ENCODE results near the gene PPP2R5E. TPM values are rescaled to one million over a fixed set of nuclear protein-coding genes. Genes with fewer than 3 reads are reported as not detected.

Gene PPP2R5E
- total RNA-seq, 2 experiments from 2014 or later: 44.8 to 46.3 TPM

GRCh38 chr14:63435204-63435603, 108.0 kb downstream of the PPP2R5E start:
- H3K27ac Mint-ChIP-seq: peak overlapping the region; percentile 54

GRCh38 chr14:63432888-63433552, 110.2 kb downstream of the PPP2R5E start:
- POLR2A ChIA-PET: no interaction called here

More at GRCh38 chr14:63435204-63435603, 108.0 kb downstream of the PPP2R5E start:
- ChIA-PET POLR2A (no interaction called here), CTCF (no interaction called here)
- no peak for DNase-seq
- Mint-ChIP-seq H3K4me1 (peaks cover 57% of the 10 kb centered on the region), H3K27me3 (no peaks in the 10 kb centered on the region), H3K4me3 (no peak overlapping the region), H3K9me3 (no peaks in the 10 kb centered on the region), H3K36me3 (ENCODE audit: low read depth) (no peaks in the 10 kb centered on the region)

DNA sequence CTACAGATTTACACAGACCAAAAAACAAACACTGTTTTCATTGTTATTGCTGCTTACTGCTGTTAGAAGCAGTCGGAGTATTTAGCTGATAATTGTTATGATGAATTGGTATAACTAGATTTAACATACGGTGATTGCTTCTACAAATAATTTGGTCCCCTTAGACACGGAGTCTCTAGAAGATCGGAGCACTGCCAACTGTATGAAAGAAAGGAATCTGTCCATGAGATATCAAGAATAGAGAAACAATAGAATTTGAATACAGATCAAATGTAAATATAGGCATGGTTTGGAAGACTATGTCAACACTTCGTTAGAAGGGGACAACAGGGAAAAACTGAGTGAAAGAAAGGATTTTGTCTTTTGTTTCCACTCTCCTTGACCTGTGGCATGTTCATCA, 110.9 kb downstream of the PPP2R5E start:
- CTCF ChIA-PET: no interaction called here
- Mint-ChIP-seq H3K36me3 (ENCODE audit: low read depth) (no peaks in the 10 kb centered on the region), H3K4me1 (peaks cover 39% of the 10 kb centered on the region), H3K9me3 (no peaks in the 10 kb centered on the region), H3K27ac (no peak overlapping the region), H3K27me3 (no peaks in the 10 kb centered on the region), H3K4me3 (no peak overlapping the region)
- POLR2A ChIA-PET: no interaction called here
- DNase-seq: no peak

More at GRCh38 chr14:63432888-63433552, 110.2 kb downstream of the PPP2R5E start:
- H3K27me3 Mint-ChIP-seq: no peaks in the 10 kb centered on the region
- no peak overlapping the region for H3K27ac Mint-ChIP-seq
- no peak for DNase-seq
- H3K9me3 Mint-ChIP-seq: no peaks in the 10 kb centered on the region
- H3K4me1 Mint-ChIP-seq: peaks cover 47% of the 10 kb centered on the region
- CTCF ChIA-PET: no interaction called here
- no peaks in the 10 kb centered on the region for H3K36me3 Mint-ChIP-seq (ENCODE audit: low read depth)
- no peak overlapping the region for H3K4me3 Mint-ChIP-seq

- no peak overlapping the region for H3K27ac Mint-ChIP-seq
- H3K9me3 Mint-ChIP-seq: no peaks in the 10 kb centered on the region
- H3K36me3 Mint-ChIP-seq (ENCODE audit: low read depth): no peaks in the 10 kb centered on the region
- POLR2A ChIA-PET: no interaction called here
- DNase-seq: no peak
- CTCF ChIA-PET: no interaction called here
- H3K4me3 Mint-ChIP-seq: no peak overlapping the region
- peaks cover 31% of the 10 kb centered on the region for H3K4me1 Mint-ChIP-seq
- H3K27me3 Mint-ChIP-seq: no peaks in the 10 kb centered on the region
These were observed 111.7 kb downstream of the PPP2R5E start for GRCh38 chr14:63431466-63431865.

- H3K27ac Mint-ChIP-seq: no peak overlapping the region
- H3K4me1 Mint-ChIP-seq: peaks cover 8% of the 10 kb centered on the region
- ChIA-PET POLR2A (no interaction called here), CTCF (no interaction called here)
- H3K4me3 Mint-ChIP-seq: no peak overlapping the region
- no peak for DNase-seq
- no peaks in the 10 kb centered on the region for H3K27me3 Mint-ChIP-seq
- no peaks in the 10 kb centered on the region for H3K9me3 Mint-ChIP-seq
- no peaks in the 10 kb centered on the region for H3K36me3 Mint-ChIP-seq (ENCODE audit: low read depth)
These were observed 114.7 kb downstream of the PPP2R5E start for GRCh38 chr14:63428486-63428885.

GRCh38 chr14:63426838-63427352, 116.3 kb downstream of the PPP2R5E start:
- Mint-ChIP-seq H3K9me3 (no peaks in the 10 kb centered on the region), H3K27me3 (no peaks in the 10 kb centered on the region), H3K36me3 (ENCODE audit: low read depth) (peaks cover 1% of the 10 kb centered on the region), H3K4me1 (no peaks in the 10 kb centered on the region), H3K27ac (no peak overlapping the region), H3K4me3 (no peak overlapping the region)
- CTCF ChIA-PET: no interaction called here
- POLR2A ChIA-PET: no interaction called here
- no peak for DNase-seq

DNA sequence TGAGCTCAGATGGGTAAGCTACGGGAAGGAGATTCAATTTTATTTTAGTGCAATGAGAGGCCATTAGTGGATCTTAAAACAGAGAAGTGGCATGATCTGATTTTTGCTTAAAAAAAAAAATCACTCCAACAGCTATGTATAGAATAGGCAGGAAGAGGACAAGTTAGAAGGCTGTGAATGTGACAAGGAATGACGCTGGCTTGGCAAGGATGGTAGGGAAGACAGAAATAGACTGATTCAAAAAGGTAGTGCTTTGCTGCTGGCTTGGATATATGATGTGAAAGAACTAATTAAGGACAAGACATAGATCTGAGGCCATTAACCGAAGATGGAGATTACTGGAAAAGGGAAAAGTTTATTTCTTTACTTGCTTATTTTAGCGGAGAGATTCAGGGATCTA, 119.3 kb downstream of the PPP2R5E start:
- Mint-ChIP-seq H3K27ac (no peak overlapping the region), H3K36me3 (ENCODE audit: low read depth) (peaks cover 18% of the 10 kb centered on the region), H3K9me3 (no peaks in the 10 kb centered on the region), H3K4me1 (no peaks in the 10 kb centered on the region), H3K27me3 (no peaks in the 10 kb centered on the region), H3K4me3 (no peak overlapping the region)
- DNase-seq: no peak
- POLR2A ChIA-PET: no interaction called here
- CTCF ChIA-PET: no interaction called here

DNA sequence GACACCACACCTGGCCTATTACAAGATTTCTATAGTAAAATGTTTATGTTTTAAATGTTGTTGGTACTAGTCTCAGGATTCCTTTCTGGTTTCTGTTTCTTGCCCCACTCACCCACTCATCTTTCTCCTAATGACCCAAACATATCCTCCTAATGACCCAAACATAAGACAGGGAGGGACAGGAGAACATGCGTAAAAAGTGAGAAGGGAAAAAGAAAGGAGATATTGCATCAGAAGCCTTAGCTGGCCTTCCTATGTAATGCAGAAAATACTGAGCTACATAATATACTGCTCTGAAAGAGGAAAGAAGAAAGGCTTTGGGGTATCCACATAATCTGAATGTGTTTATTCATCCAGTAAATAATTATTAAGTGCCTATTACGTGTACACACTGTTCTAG, 119.8 kb downstream of the PPP2R5E start:
- H3K27me3 Mint-ChIP-seq: no peaks in the 10 kb centered on the region
- POLR2A ChIA-PET: no interaction called here
- H3K4me1 Mint-ChIP-seq: no peaks in the 10 kb centered on the region
- DNase-seq: no peak
- H3K36me3 Mint-ChIP-seq (ENCODE audit: low read depth): peaks cover 18% of the 10 kb centered on the region
- no peak overlapping the region for H3K4me3 Mint-ChIP-seq
- H3K9me3 Mint-ChIP-seq: no peaks in the 10 kb centered on the region
- CTCF ChIA-PET: no interaction called here
- H3K27ac Mint-ChIP-seq: no peak overlapping the region

GRCh38 chr14:63421919-63422318, 121.3 kb downstream of the PPP2R5E start:
- Mint-ChIP-seq H3K4me1 (no peaks in the 10 kb centered on the region), H3K36me3 (ENCODE audit: low read depth) (peaks cover 18% of the 10 kb centered on the region), H3K9me3 (no peaks in the 10 kb centered on the region), H3K27me3 (no peaks in the 10 kb centered on the region), H3K27ac (no peak overlapping the region), H3K4me3 (no peak overlapping the region)
- POLR2A ChIA-PET: interaction anchor here (2.1 kb wide), 1 partner anchor 121 kb away, joined by 6 read pairs; the partner anchor contains the start of gene PPP2R5E
- CTCF ChIA-PET: interaction anchor here (1.5 kb wide), 1 partner anchor 17 kb away, joined by 3 read pairs; no protein-coding TSS in a partner anchor
- DNase-seq: no peak

DNA sequence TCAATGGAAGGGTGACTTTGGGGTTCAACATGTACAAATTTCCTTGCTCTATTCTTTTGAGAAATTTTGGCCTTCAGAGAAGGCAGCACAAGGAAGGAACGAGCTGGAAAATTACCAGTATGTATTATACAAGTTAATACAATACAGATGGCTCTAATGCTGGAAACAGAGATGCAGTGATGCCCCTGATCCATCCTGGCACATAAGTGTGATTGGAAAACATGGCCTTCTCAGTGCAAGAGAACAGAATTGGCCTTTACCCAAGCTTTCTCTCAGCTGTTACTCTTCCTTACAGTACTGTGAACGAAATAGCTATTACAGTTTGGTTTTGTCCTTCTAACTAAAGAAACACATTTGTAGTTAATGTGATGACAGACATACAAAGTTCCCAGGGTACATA, 122.0 kb downstream of the PPP2R5E start:
- POLR2A ChIA-PET: interaction anchor here (2.1 kb wide), 1 partner anchor 122 kb away, joined by 6 read pairs; the partner anchor contains the start of gene PPP2R5E
- Mint-ChIP-seq H3K4me1 (no peaks in the 10 kb centered on the region), H3K36me3 (ENCODE audit: low read depth) (peaks cover 18% of the 10 kb centered on the region), H3K4me3 (no peak overlapping the region), H3K9me3 (no peaks in the 10 kb centered on the region), H3K27me3 (no peaks in the 10 kb centered on the region), H3K27ac (no peak overlapping the region)
- no peak for DNase-seq
- CTCF ChIA-PET: interaction anchor here (1.5 kb wide), 1 partner anchor 17 kb away, joined by 3 read pairs; no protein-coding TSS in a partner anchor

DNA sequence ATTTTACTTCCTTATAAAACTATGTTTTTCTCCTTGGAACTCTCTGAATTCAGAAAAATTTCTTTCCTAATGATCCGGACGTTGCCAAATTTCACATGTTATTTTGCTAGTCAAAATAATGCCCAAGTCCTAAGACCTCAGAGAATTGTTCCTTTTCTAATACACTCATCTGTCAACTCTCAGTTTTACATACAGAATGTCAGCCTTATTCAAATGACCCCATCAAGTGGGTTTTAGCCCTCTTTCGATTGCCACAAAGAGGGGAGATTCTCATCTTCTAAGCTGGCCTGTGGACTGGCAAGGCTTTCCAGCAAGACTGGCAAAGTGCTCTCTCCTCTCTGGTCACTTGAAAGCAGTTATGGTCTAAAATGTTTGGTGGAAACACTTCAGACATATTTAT, 125.2 kb downstream of the PPP2R5E start:
- Mint-ChIP-seq H3K36me3 (ENCODE audit: low read depth) (peaks cover 28% of the 10 kb centered on the region), H3K27ac (no peak overlapping the region), H3K9me3 (no peaks in the 10 kb centered on the region), H3K27me3 (no peaks in the 10 kb centered on the region), H3K4me3 (no peak overlapping the region), H3K4me1 (no peaks in the 10 kb centered on the region)
- DNase-seq: no peak
- ChIA-PET POLR2A (no interaction called here), CTCF (no interaction called here)

DNA sequence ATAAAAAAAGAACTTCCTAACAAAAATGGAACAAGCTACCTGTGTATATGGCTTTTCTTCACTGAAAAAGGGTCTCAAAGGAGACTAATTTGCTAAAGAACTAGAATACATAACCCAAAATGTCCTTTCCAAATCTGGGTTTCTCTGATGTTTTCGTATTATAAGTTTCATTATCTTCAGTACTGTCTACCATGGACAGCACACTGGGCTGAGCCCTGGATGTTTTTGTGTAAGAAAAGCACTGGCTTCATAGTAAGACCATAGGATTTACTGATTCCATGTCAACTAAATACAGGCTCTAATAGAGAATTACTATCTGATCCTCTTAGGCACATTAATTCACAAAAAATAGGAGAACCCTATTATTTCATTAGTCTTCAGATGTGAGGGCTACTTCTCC, 130.2 kb downstream of the PPP2R5E start:
- ChIA-PET CTCF (no interaction called here), POLR2A (interaction anchor here (0.8 kb wide), 1 partner anchor 130 kb away, joined by 3 read pairs; no protein-coding TSS in a partner anchor)
- Mint-ChIP-seq H3K27ac (no peak overlapping the region), H3K27me3 (no peaks in the 10 kb centered on the region), H3K9me3 (no peaks in the 10 kb centered on the region), H3K4me1 (no peaks in the 10 kb centered on the region), H3K36me3 (ENCODE audit: low read depth) (peaks cover 31% of the 10 kb centered on the region), H3K4me3 (no peak overlapping the region)
- no peak for DNase-seq

- H3K4me3 Mint-ChIP-seq: no peak overlapping the region
- peaks cover 18% of the 10 kb centered on the region for H3K36me3 Mint-ChIP-seq (ENCODE audit: low read depth)
- H3K27ac Mint-ChIP-seq: no peak overlapping the region
- peaks cover 2% of the 10 kb centered on the region for H3K4me1 Mint-ChIP-seq
- no peak for DNase-seq
- CTCF ChIA-PET: no interaction called here
- no peaks in the 10 kb centered on the region for H3K27me3 Mint-ChIP-seq
- H3K9me3 Mint-ChIP-seq: no peaks in the 10 kb centered on the region
- POLR2A ChIA-PET: no interaction called here
These were observed 136.8 kb downstream of the PPP2R5E start for GRCh38 chr14:63406333-63406732.

- peaks cover 15% of the 10 kb centered on the region for H3K36me3 Mint-ChIP-seq (ENCODE audit: low read depth)
- POLR2A ChIA-PET: no interaction called here
- no peaks in the 10 kb centered on the region for H3K27me3 Mint-ChIP-seq
- H3K4me1 Mint-ChIP-seq: peaks cover 2% of the 10 kb centered on the region
- CTCF ChIA-PET: interaction anchor here (1.4 kb wide), 1 partner anchor 16 kb away, joined by 6 read pairs; no protein-coding TSS in a partner anchor
- no peaks in the 10 kb centered on the region for H3K9me3 Mint-ChIP-seq
- H3K4me3 Mint-ChIP-seq: no peak overlapping the region
- no peak for DNase-seq
- no peak overlapping the region for H3K27ac Mint-ChIP-seq
These were observed 137.5 kb downstream of the PPP2R5E start for GRCh38 chr14:63405715-63406114.

All from activated CD4-positive, alpha-beta memory T cell treated with anti-CD3 and anti-CD28 coated beads, Interleukin-2, amount 10 ng/mL, durations not matched to agents 7 days and 5 days (primary cell).